MG63 (cell line): ENCODE measurements around the gene PCOLCE2. TPM values are rescaled to one million over a fixed set of nuclear protein-coding genes. Genes with fewer than 3 reads are reported as not detected.

ENCODE experiments used
- DNase-seq: peaks from one replicate; pipeline ENCODE4 v3.0.0-alpha.2; 2020
- H3K27me3 ChIP-seq: fragments of 250-450 bp; sonication (Bioruptor Pico); 2 replicates; pipeline ENCODE4 v1.5.1; 2020; ENCODE audit warnings: mild to moderate bottlenecking, moderate library complexity
- H3K36me3 ChIP-seq: fragments of 250-450 bp; sonication (Bioruptor Pico); 2 replicates; pipeline ENCODE4 v1.5.1; 2020; ENCODE audit warnings: mild to moderate bottlenecking, moderate library complexity
- H3K4me3 ChIP-seq: fragments of 250-450 bp; sonication (Bioruptor Pico); 2 replicates; pipeline ENCODE4 v1.5.1; 2020; ENCODE audit warnings: mild to moderate bottlenecking, moderate library complexity
- H3K9me3 ChIP-seq: fragments of 250-450 bp; sonication (Bioruptor Pico); 2 replicates; pipeline ENCODE4 v1.5.1; 2020; ENCODE audit warnings: mild to moderate bottlenecking, moderate library complexity
- total RNA-seq: library from RNA; depleted of rRNA; stranded (reverse); fragments of >200 nt; shearing (Covaris generic); gene quantifications from 2 replicates; pipeline ENCODE4 v1.2.3, GENCODE V29; 2014; ENCODE audit warnings: low replicate concordance; rRNA removed

PCOLCE2 gene
- 150 and 205 TPM in 2 replicates for total RNA-seq

GRCh38 chr3:142888481-142889211 lies at the start of gene PCOLCE2:
TSS of gene PCOLCE2 (minus strand) at chr3:142889083. CDS start at chr3:142888896, 187 bp downstream.
- Histone ChIP-seq H3K4me3 (peak within 1 kb of the TSS; percentile 71), H3K9me3 (no peaks in the 10 kb centered on the region), H3K27me3 (no peaks in the 10 kb centered on the region), H3K36me3 (peaks cover 19% of the 10 kb centered on the region)
- peak; percentile 77 for DNase-seq

DNA sequence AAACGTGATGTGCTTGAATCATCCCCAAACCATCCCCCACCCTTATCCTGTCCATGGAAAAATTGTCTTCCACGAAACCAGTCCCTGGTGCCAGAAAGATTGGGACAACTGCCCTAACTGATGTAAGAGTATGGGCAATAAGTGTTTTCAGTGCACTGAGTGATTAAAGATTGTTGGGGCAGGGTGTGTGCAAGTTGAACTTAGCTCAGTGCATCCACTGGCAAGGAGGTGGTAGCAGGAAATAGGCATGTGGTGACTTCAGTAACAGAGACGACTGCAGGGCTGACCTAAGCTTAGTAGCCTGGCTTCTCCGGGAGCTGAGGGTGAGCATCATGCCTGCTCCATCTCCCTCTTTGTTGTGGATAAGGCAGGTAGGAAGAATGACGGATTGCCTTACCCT lies 47.1 kb upstream of the PCOLCE2 start:
- no peak overlapping the region for H3K4me3 ChIP-seq
- no peaks in the 10 kb centered on the region for H3K9me3 ChIP-seq
- no peak for DNase-seq

DNA sequence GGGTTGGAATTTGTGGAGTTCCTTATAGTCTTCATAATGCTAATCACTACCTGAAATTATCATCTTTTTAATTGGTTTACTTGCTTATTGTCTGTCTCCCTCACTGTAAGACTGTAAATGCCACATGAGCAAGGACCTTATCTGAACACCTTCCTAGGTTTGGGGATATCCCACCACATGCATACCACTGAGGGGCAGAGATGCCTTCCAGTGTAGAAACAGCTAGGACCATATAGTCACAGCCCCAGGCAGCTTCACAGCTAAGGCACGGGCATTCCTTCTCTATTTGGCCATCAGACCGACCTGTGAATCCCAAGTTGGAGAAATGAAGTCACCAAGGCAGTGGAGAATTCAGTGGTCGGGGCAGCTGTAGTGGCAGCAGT lies 46.0 kb upstream of the PCOLCE2 start:
- no peaks in the 10 kb centered on the region for H3K27me3 ChIP-seq
- H3K36me3 ChIP-seq, result no peaks in the 10 kb centered on the region
- no peak for DNase-seq
- H3K4me3 ChIP-seq, result no peak overlapping the region
- no peaks in the 10 kb centered on the region for H3K9me3 ChIP-seq

More for the DNA sequence above, 47.1 kb upstream of the PCOLCE2 start:
- no peaks in the 10 kb centered on the region for H3K36me3 ChIP-seq
- H3K27me3 ChIP-seq, result no peaks in the 10 kb centered on the region

- H3K9me3 ChIP-seq, result no peaks in the 10 kb centered on the region
Measured at GRCh38 chr3:142934128-142934886, 45.4 kb upstream of the PCOLCE2 start.

GRCh38 chr3:142931222-142931621 lies 42.3 kb upstream of the PCOLCE2 start:
- H3K36me3 ChIP-seq, result no peaks in the 10 kb centered on the region
- no peaks in the 10 kb centered on the region for H3K27me3 ChIP-seq
- no peaks in the 10 kb centered on the region for H3K9me3 ChIP-seq
- no peak for DNase-seq
- H3K4me3 ChIP-seq, result no peak overlapping the region

More at GRCh38 chr3:142934128-142934886, 45.4 kb upstream of the PCOLCE2 start:
- no peaks in the 10 kb centered on the region for H3K36me3 ChIP-seq
- H3K4me3 ChIP-seq, result no peak overlapping the region
- no peaks in the 10 kb centered on the region for H3K27me3 ChIP-seq
- DNase-seq, result no peak

DNA sequence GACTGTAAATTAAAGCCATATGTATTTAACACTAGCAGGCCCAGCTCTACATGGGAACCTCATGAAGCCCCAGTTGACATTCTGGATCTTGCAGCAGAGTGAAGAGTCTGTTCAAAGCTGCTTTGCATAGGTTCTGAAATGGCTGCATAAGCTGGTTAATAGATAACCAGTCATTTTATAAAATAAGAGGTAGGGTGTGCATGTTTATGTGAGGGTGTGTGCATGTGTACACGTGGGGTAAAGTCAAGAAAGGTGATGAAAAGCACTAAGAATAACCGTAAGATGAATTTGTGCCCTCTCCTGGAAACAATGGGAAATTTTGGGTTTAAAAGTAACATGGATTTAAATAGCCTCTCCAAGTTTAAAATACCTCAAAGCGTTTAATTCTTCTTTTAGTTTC lies 41.6 kb upstream of the PCOLCE2 start:
- no peak for DNase-seq
- no peaks in the 10 kb centered on the region for H3K36me3 ChIP-seq
- H3K4me3 ChIP-seq, result no peak overlapping the region
- no peaks in the 10 kb centered on the region for H3K27me3 ChIP-seq
- no peaks in the 10 kb centered on the region for H3K9me3 ChIP-seq

DNA sequence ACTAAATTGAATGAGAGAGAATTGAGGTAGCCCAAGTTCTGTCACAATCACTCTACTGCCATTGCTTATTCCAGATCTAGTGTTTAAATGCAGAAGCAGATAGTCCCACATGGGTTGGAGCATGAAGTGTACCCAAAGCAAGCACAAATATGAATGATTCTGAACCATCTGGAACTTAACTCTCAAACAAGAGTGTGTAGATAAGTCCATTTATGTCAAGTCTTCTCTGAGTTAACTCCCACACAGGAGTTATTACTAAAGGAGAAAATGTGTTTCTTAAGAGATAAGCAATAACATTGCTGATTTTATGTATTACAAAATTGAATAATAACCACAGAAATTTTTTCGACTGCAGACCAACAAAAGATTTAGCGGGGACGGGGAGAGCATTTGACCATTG lies 41.0 kb upstream of the PCOLCE2 start:
- no peak for DNase-seq
- H3K27me3 ChIP-seq, result no peaks in the 10 kb centered on the region

DNA sequence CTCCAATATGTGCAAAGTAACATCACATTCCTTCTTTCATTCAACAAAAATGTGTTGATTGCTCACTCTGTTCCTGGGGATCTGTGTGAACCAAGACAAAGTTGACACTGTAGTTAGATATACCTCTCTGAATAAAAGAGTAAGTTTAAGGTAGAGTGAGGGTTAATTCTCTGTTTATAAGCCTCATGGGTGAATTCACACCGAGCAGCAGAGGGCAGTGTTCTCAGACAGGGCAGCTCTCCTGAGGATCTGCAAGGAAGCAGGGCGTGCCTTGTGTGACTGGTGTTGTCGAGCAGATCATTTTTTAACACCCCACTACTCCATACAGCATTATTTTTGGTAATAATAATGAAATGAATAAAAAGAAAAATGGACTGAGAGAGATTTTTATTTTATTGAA lies 40.2 kb upstream of the PCOLCE2 start:
- H3K4me3 ChIP-seq, result no peak overlapping the region
- H3K27me3 ChIP-seq, result no peaks in the 10 kb centered on the region
- H3K9me3 ChIP-seq, result peaks cover 5% of the 10 kb centered on the region
- H3K36me3 ChIP-seq, result no peaks in the 10 kb centered on the region
- peak; percentile 40 for DNase-seq

More for the DNA sequence above, 41.0 kb upstream of the PCOLCE2 start:
- no peaks in the 10 kb centered on the region for H3K36me3 ChIP-seq
- H3K4me3 ChIP-seq, result no peak overlapping the region
- H3K9me3 ChIP-seq, result no peaks in the 10 kb centered on the region

DNA sequence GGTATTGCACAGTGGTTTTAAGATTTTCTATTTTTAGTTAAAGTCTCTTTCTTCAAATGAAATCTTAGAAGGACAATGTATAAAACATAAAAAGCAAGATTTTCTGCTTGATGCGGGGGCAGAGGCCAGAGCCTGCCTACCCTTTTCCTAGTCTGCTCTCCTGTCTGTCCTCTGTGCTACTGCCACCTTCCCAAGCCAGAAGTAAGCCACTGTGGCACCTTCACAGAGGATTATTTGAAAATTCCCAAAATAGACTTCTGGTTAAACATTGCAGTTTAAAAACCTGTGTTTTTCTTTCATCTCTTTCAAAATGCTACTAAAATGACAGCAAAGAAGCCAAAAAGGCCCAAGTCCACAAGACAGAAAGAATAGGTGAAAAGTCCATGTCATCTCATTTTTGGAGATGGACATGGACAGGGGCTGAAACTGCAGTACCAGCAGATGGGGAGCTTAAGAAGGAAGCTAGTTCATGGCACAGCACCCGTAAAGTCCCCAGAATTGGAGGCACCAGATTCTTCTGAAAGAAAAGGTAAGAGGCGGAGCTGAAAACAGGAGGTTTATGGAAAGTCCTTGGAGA lies 37.6 kb upstream of the PCOLCE2 start:
- H3K4me3 ChIP-seq, result no peak overlapping the region

GRCh38 chr3:142925140-142925539 lies 36.3 kb upstream of the PCOLCE2 start:
- DNase-seq, result no peak
- Histone ChIP-seq H3K4me3 (no peak overlapping the region), H3K9me3 (peaks cover 10% of the 10 kb centered on the region), H3K27me3 (no peaks in the 10 kb centered on the region), H3K36me3 (no peaks in the 10 kb centered on the region)

More for the DNA sequence above, 37.6 kb upstream of the PCOLCE2 start:
- no peak for DNase-seq
- Histone ChIP-seq H3K27me3 (no peaks in the 10 kb centered on the region), H3K9me3 (peaks cover 10% of the 10 kb centered on the region), H3K36me3 (no peaks in the 10 kb centered on the region)

DNA sequence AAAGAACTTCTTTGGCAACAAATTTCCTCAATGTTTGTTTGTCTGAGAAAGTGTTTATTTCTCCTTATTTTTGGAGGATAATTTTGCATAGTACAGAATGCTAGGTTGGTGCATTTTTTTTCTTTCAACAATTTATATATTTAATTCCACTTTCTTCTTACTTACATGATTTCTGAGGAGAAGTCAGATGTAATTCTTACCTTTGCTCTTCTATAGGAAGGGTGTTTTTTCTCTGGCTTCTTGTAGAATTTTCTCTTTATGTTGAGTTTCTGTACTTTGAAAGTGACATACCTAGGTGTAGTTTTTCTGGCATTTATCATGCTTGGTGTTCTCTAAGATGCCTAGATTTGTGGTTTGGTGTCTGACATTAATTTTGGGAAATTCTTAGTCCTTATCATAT lies 34.8 kb upstream of the PCOLCE2 start:
- Histone ChIP-seq H3K27me3 (no peaks in the 10 kb centered on the region), H3K4me3 (no peak overlapping the region), H3K36me3 (no peaks in the 10 kb centered on the region), H3K9me3 (peaks cover 10% of the 10 kb centered on the region)
- DNase-seq, result no peak

DNA sequence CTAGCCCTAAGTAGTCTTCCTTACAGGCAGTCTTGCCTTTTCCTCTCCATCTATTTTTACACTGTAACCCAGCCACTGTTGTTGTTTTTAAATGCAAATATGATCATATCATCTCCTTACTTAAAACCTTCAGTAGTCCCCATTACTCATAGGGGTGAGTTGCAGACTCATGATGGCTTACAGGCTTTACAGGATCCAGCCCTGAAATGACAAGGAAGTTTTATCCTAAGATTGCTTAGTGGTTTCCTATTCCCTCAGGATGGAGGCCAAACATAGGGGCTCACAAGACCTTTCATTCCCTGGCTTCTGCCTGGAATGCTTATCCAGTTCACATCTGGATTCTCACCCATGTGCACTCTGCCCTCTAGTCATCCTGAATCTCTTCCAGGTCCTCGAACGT lies 27.7 kb upstream of the PCOLCE2 start:
- Histone ChIP-seq H3K9me3 (no peaks in the 10 kb centered on the region), H3K27me3 (no peaks in the 10 kb centered on the region), H3K4me3 (no peak overlapping the region), H3K36me3 (no peaks in the 10 kb centered on the region)
- peak; percentile 14 for DNase-seq

GRCh38 chr3:142915636-142916035 lies 26.8 kb upstream of the PCOLCE2 start:
- DNase-seq, result no peak
- Histone ChIP-seq H3K36me3 (no peaks in the 10 kb centered on the region), H3K4me3 (no peak overlapping the region), H3K27me3 (no peaks in the 10 kb centered on the region), H3K9me3 (no peaks in the 10 kb centered on the region)

DNA sequence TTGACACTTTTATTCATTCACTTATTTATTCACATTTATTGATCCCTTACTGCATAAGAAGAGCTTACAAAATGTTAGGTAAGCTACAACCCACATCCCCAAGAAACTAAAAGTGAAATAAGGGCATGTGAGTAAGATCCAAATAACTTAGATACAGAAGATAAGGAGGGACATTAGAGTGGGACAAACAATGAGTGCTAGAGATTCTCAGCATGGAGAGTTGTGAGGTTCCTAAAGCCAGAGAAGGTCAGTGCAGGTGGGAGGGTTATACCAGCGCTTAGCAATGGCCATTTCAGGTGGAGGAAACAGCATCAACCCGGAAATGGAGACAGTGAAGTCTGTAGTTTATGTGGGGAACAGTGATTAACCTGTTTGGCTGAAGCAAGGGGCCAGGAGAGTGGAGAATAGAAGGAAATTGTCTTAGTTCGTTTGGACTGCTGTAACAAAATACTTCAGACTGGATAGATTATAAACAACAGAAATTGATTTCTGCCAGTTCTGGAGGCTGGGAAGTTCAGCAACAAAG lies 25.5 kb upstream of the PCOLCE2 start:
- H3K36me3 ChIP-seq, result no peaks in the 10 kb centered on the region
- H3K4me3 ChIP-seq, result no peak overlapping the region
- H3K27me3 ChIP-seq, result no peaks in the 10 kb centered on the region
- no peaks in the 10 kb centered on the region for H3K9me3 ChIP-seq
- DNase-seq, result no peak

- no peaks in the 10 kb centered on the region for H3K36me3 ChIP-seq
- no peak for DNase-seq
- no peak overlapping the region for H3K4me3 ChIP-seq
- no peaks in the 10 kb centered on the region for H3K9me3 ChIP-seq
- H3K27me3 ChIP-seq, result no peaks in the 10 kb centered on the region
Measured at GRCh38 chr3:142913432-142913831, 24.5 kb upstream of the PCOLCE2 start.

DNA sequence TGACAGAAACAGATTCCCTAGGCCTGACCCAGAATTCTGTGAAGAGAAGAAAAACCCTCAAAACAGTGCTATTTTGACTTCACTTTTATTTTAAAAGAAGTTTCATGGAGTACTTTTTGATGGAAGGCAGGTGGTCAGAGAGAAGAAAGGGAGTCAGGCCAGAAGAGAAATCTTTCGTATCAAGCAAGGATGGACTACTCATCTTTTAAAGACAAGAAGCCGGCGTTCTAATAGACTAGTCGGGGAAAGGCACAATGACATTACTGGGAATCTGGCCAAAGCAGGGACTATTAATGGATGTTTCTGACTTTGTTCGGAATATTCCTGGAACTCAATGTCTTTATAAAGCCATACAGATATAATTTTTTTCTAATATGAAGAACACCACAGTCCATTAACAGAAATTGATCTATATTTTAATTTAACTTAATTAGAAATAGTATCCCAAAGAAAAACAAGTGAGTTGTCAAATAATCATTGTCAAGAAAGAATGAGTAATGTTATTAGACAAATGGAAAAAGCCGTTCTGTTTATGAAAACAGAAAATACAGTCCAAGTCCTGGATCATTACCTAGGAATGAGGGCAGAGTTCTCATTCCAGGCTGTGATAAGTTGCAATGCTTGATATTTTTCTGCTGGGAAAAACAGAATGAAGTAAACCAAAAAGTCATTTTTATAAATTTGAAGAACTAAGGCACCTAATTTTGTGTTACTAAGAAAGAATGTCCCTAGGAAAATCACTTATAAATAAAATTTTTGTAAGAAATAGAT lies 23.7 kb upstream of the PCOLCE2 start:
- DNase-seq, result no peak
- no peaks in the 10 kb centered on the region for H3K9me3 ChIP-seq
- H3K4me3 ChIP-seq, result no peak overlapping the region
- no peaks in the 10 kb centered on the region for H3K36me3 ChIP-seq
- no peaks in the 10 kb centered on the region for H3K27me3 ChIP-seq
